ENCODE data around the gene ADTRP.

GRCh38 chr6:11804701-11805100 lies 26.1 kb upstream of the ADTRP start:
- TF ChIP-seq, protein P1, sequence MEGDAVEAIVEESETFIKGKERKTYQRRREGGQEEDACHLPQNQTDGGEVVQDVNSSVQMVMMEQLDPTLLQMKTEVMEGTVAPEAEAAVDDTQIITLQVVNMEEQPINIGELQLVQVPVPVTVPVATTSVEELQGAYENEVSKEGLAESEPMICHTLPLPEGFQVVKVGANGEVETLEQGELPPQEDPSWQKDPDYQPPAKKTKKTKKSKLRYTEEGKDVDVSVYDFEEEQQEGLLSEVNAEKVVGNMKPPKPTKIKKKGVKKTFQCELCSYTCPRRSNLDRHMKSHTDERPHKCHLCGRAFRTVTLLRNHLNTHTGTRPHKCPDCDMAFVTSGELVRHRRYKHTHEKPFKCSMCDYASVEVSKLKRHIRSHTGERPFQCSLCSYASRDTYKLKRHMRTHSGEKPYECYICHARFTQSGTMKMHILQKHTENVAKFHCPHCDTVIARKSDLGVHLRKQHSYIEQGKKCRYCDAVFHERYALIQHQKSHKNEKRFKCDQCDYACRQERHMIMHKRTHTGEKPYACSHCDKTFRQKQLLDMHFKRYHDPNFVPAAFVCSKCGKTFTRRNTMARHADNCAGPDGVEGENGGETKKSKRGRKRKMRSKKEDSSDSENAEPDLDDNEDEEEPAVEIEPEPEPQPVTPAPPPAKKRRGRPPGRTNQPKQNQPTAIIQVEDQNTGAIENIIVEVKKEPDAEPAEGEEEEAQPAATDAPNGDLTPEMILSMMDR (IDR thresholded peaks at IDR 0.05; ENCODE audit: insufficient read depth, low read length, poor library complexity, severe bottlenecking): no peak
- TF ChIP-seq EZH2phosphoT487 (conservative IDR thresholded peaks at IDR 0.05; ENCODE audit: low read length): no peak
